K562 (cell line): Measurements from ENCODE around the gene ANKRD16. TPM values are rescaled to one million over a fixed set of nuclear protein-coding genes. Genes with fewer than 3 reads are reported as not detected.

Experiments used
- FOXP1 ChIP-seq: sonication (generic); formaldehyde crosslinking; IDR thresholded peaks from 2 replicates; pipeline ENCODE4 v1.8.0; 2022; ENCODE audit warnings: mild to moderate bottlenecking, missing genetic modification reagents
- GTF2F1 ChIP-seq: IDR thresholded peaks from 2 replicates; pipeline ENCODE4 v1.6.1; 2011; ENCODE audit warnings: low read depth, low read length, improper control_type of control experiment
- HDAC1 ChIP-seq, 2 experiments: fragments of 450-650 bp; IDR thresholded peaks; 2 replicates each; pipeline ENCODE4 v1.6.1; 2016 to 2017; ENCODE audit warnings: inconsistent platforms in 1 of 2, mild to moderate bottlenecking in 1 of 2, moderate library complexity in 1 of 2
- HDAC3 ChIP-seq: fragments of 450-650 bp; IDR thresholded peaks from 2 replicates; pipeline ENCODE4 v1.6.1; 2018; ENCODE audit warnings: borderline replicate concordance, mild to moderate bottlenecking, moderate library complexity; ENCODE audit not compliant: partially characterized antibody
- LARP7 ChIP-seq: fragments of 450-650 bp; IDR thresholded peaks from 2 replicates; pipeline ENCODE4 v1.6.1; 2016
- NFATC3 ChIP-seq: fragments of 450-650 bp; IDR thresholded peaks from 2 replicates; pipeline ENCODE4 v1.6.1; 2017; ENCODE audit warnings: mild to moderate bottlenecking
- NFXL1 ChIP-seq: fragments of 450-650 bp; formaldehyde crosslinking; IDR thresholded peaks from 2 replicates; pipeline ENCODE4 v1.4.0; 2021; ENCODE audit warnings: mild to moderate bottlenecking
- POLR2B ChIP-seq: fragments of 450-650 bp; IDR thresholded peaks from 2 replicates; pipeline ENCODE4 v1.6.1; 2018; ENCODE audit warnings: low read depth; ENCODE audit not compliant: partially characterized antibody
- SAP30 ChIP-seq: fragments of 200-600 bp; sonication (generic); IDR thresholded peaks from 2 replicates; pipeline ENCODE4 v1.6.1; 2012; ENCODE audit warnings: borderline replicate concordance, low read depth, mild to moderate bottlenecking, moderate library complexity, low read length, control low read depth, inconsistent platforms; ENCODE audit not compliant: insufficient read depth, poor library complexity, severe bottlenecking
- TARDBP ChIP-seq: fragments of 450-650 bp; IDR thresholded peaks from 2 replicates; pipeline ENCODE4 v1.6.1; 2016
- THRB ChIP-seq: fragments of 450-650 bp; formaldehyde crosslinking; conservative IDR thresholded peaks from 2 replicates; pipeline ENCODE4 v1.4.0; 2022; ENCODE audit warnings: mild to moderate bottlenecking, missing genetic modification characterization
- WHSC1 ChIP-seq: IDR thresholded peaks from one replicate; pipeline ENCODE4 v1.6.1; 2012; ENCODE audit warnings: low read length, control low read depth, inconsistent platforms
- ZBTB33 ChIP-seq: sonication (generic); formaldehyde crosslinking; IDR thresholded peaks from 2 replicates; pipeline ENCODE4 v1.8.1; 2023; ENCODE audit warnings: mild to moderate bottlenecking, missing genetic modification reagents
- polyA plus RNA-seq, 8 experiments: library from polyadenylated mRNA; depleted of rRNA in 4 of 8; stranded (reverse) in 5 of 8; unstranded in 3 of 8; fragments of >200 nt; fragmentation: Nextera tagmentation in 2 of 8; fragmentation: Illumina TruSeq in 1 of 8; extraction: Ambion mirVana in 2 of 8; extraction: Trizol in 1 of 8; gene quantifications; 2 replicates each; pipeline versions ENCODE4 v1.2.1 to v1.2.3, GENCODE V29; 2011 to 2014; ENCODE audit warnings: inconsistent platforms in 1 of 8, missing spikeins in 1 of 8
- total RNA-seq, 7 experiments: library from RNA; depleted of rRNA in 6 of 7; stranded (reverse); fragments of >200 nt in 6 of 7; fragmentation: Illumina TruSeq in 2 of 7; extraction: Trizol in 2 of 7; gene quantifications; 2 replicates each; pipeline versions ENCODE4 v1.2.1 to v1.2.3, GENCODE V29; 2011 to 2021; ENCODE audit warnings: low replicate concordance in 1 of 7
- TF ChIP-seq, protein P1 (sequence below), 2 experiments: fragments of 450-650 bp in 1 of 2; sonication (generic) in 1 of 2; formaldehyde crosslinking in 1 of 2; IDR thresholded peaks; 2 replicates each; pipeline versions ENCODE4 v1.7.1 to v1.9.0; 2016 to 2022; ENCODE audit warnings: inconsistent platforms in 1 of 2, mild to moderate bottlenecking in 1 of 2, missing genetic modification reagents in 1 of 2

ANKRD16 gene
- total and polyA plus RNA-seq, 9 of the 15 experiments (the other 6 are each of a cell fraction or from before 2014, with no cell fraction given): 1.5 to 16.0 (median 9.5) TPM

GRCh38 chr10:5813341-5814109 is 76.2 kb downstream of the ANKRD16 start, which contains the start of gene GDI2 (continued):
- TF ChIP-seq HDAC1 (IDR thresholded peaks at IDR 0.05): peak; percentile 46 to 98; a peak in 3 of 4 replicates
- 0 out of 2 replicates have a peak, but pooled peaks have one; percentile 9 for TF ChIP-seq NFXL1 (CRISPR knock-in tag)
- peak; percentile 84 for TF ChIP-seq SAP30
- no peak for TF ChIP-seq NFATC3
- TF ChIP-seq, protein P1, sequence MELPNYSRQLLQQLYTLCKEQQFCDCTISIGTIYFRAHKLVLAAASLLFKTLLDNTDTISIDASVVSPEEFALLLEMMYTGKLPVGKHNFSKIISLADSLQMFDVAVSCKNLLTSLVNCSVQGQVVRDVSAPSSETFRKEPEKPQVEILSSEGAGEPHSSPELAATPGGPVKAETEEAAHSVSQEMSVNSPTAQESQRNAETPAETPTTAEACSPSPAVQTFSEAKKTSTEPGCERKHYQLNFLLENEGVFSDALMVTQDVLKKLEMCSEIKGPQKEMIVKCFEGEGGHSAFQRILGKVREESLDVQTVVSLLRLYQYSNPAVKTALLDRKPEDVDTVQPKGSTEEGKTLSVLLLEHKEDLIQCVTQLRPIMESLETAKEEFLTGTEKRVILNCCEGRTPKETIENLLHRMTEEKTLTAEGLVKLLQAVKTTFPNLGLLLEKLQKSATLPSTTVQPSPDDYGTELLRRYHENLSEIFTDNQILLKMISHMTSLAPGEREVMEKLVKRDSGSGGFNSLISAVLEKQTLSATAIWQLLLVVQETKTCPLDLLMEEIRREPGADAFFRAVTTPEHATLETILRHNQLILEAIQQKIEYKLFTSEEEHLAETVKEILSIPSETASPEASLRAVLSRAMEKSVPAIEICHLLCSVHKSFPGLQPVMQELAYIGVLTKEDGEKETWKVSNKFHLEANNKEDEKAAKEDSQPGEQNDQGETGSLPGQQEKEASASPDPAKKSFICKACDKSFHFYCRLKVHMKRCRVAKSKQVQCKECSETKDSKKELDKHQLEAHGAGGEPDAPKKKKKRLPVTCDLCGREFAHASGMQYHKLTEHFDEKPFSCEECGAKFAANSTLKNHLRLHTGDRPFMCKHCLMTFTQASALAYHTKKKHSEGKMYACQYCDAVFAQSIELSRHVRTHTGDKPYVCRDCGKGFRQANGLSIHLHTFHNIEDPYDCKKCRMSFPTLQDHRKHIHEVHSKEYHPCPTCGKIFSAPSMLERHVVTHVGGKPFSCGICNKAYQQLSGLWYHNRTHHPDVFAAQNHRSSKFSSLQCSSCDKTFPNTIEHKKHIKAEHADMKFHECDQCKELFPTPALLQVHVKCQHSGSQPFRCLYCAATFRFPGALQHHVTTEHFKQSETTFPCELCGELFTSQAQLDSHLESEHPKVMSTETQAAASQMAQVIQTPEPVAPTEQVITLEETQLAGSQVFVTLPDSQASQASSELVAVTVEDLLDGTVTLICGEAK (IDR thresholded peaks at IDR 0.05): peak; percentile 85
- TF ChIP-seq, protein P1 (CRISPR knock-in tag; IDR thresholded peaks at IDR 0.05): 0 out of 2 replicates have a peak, but pooled peaks have one; percentile 17
- peak; percentile 62; the same call in 1 of the 2 replicates for TF ChIP-seq TARDBP
- TF ChIP-seq WHSC1: no peak
- TF ChIP-seq LARP7: no peak
- TF ChIP-seq THRB (CRISPR knock-in tag): 0 out of 2 replicates have a peak, but pooled peaks have one; percentile 66
- peak; percentile 66; the same call in 1 of the 2 replicates for TF ChIP-seq GTF2F1
- TF ChIP-seq POLR2B: peak; percentile 98
- TF ChIP-seq FOXP1 (CRISPR knock-in tag): peak; percentile 95
- TF ChIP-seq ZBTB33 (CRISPR knock-in tag): peak; percentile 88
- no peak for TF ChIP-seq HDAC3
